Osteoblast (primary cell): ENCODE results near the gene CCDC30. TPM values are rescaled to one million over a fixed set of nuclear protein-coding genes. Genes with fewer than 3 reads are reported as not detected.
"Not testable (repeated sequence)": the region's sequence is repeated elsewhere in the genome, so short reads cannot be mapped to it uniquely, and the experiment has no call there.

Experiments used
- DNase-seq: peaks from one replicate; pipeline ENCODE4 v3.0.0; 2011; ENCODE audit warnings: low spot score, mixed read lengths; ENCODE audit not compliant: insufficient read length; ENCODE audit errors: missing footprints
- H2AFZ ChIP-seq: 2 replicates; pipeline ENCODE4 v1.6.0; 2011; ENCODE audit warnings: mild to moderate bottlenecking, low read length
- H3K27ac ChIP-seq: 2 replicates; pipeline ENCODE4 v1.5.1; 2011; ENCODE audit warnings: mild to moderate bottlenecking, low read depth, low read length, moderate library complexity
- H3K27me3 ChIP-seq: 2 replicates; pipeline ENCODE4 v1.6.0; 2012; ENCODE audit warnings: mild to moderate bottlenecking, control low read depth, inconsistent platforms, low read length, moderate library complexity; ENCODE audit not compliant: insufficient read depth
- H3K36me3 ChIP-seq: 2 replicates; pipeline ENCODE4 v1.5.1; 2011; ENCODE audit warnings: mild to moderate bottlenecking, low read length, control low read depth, moderate library complexity; ENCODE audit not compliant: insufficient read depth
- H3K4me1 ChIP-seq: 2 replicates; pipeline ENCODE4 v1.5.1; 2011; ENCODE audit warnings: mild to moderate bottlenecking, low read length, control low read depth, moderate library complexity; ENCODE audit not compliant: insufficient read depth
- H3K4me2 ChIP-seq: 2 replicates; pipeline ENCODE4 v1.6.0; 2011; ENCODE audit warnings: mild to moderate bottlenecking, low read length; ENCODE audit not compliant: insufficient read depth
- H3K4me3 ChIP-seq: fragments of 200-600 bp; sonication (generic); 3 replicates; pipeline ENCODE4 v1.5.1; 2012; ENCODE audit warnings: mild to moderate bottlenecking, low read length, inconsistent platforms; ENCODE audit not compliant: insufficient read depth
- H3K79me2 ChIP-seq: 2 replicates; pipeline ENCODE4 v1.6.0; 2012; ENCODE audit warnings: mild to moderate bottlenecking, low read length, control low read depth, inconsistent platforms; ENCODE audit not compliant: insufficient read depth
- H3K9me3 ChIP-seq: 2 replicates; pipeline ENCODE4 v1.5.1; 2011; ENCODE audit warnings: low read depth, low read length, control low read depth
- H4K20me1 ChIP-seq: 2 replicates; pipeline ENCODE4 v1.6.0; 2012; ENCODE audit warnings: mild to moderate bottlenecking, low read length, control low read depth; ENCODE audit not compliant: insufficient read depth
- CTCF ChIP-seq: IDR thresholded peaks from 2 replicates; pipeline ENCODE4 v1.5.1; 2011; ENCODE audit warnings: mild to moderate bottlenecking, low read depth, low read length, moderate library complexity; ENCODE audit errors: extremely low read depth
- total RNA-seq: library from RNA; depleted of rRNA; stranded (reverse); fragments of >200 nt; gene quantifications from 2 replicates; pipeline ENCODE4 v1.2.3, GENCODE V29; 2012

The CCDC30 gene
- total RNA-seq, 1 donor = 4.0 TPM

DNA sequence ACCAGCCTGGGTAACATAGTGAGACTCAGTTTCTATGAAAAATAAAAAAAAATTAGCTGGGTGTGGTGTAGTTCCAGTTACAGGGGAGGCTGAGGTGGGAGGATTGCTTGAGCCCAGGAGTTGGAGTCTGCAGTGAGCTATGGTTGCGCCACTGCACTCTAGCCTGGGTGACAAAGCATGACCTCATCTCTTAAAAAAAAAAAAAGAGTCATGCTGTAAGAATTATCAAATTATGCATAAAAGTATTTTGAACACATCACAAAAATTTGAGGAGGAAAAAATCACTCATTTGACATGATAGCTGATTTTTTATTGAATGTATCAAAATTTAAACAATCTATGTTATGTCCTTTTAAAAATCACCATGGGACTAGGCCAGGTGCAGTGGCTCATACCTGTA lies 17.8 kb downstream of the CCDC30 start:
- no peak overlapping the region for H2AFZ ChIP-seq
- TF ChIP-seq CTCF = no peak
- H3K36me3 ChIP-seq = no peaks in the 10 kb centered on the region
- no peak overlapping the region for H3K27ac ChIP-seq
- H3K27me3 ChIP-seq = no peaks in the 10 kb centered on the region
- H3K4me3 ChIP-seq = no peak overlapping the region
- no peak for DNase-seq
- no peaks in the 10 kb centered on the region for H4K20me1 ChIP-seq
- H3K9me3 ChIP-seq = no peaks in the 10 kb centered on the region
- H3K79me2 ChIP-seq = no peaks in the 10 kb centered on the region
- H3K4me1 ChIP-seq = peaks cover 3% of the 10 kb centered on the region
- H3K4me2 ChIP-seq = no peak overlapping the region

DNA sequence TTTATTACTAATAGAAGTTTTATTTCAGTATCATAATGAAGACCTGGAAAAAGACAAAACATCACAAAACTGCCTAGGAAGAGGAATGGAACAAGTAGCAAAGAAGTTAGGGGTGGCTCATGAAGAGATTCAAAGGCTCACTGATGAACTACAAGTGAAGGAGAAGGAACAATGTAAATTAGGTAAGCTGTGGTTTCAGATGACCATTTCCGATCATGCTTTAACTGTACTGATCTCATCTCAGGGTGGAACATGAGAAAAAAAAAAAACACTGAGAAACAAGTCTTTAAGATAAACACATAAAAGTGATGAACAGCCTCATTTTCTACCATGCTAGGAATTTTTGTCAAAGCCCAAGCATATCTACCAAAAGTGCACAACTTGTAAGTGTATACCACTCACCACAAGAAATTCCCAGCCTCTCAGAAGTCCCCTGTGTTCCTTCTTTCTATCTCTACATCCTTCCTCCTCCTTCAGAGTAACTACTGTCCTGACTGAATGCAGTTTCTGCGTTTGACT lies 19.6 kb downstream of the CCDC30 start:
- no peak for DNase-seq
- TF ChIP-seq CTCF = no peak
- H2AFZ ChIP-seq = no peak overlapping the region

GRCh38 chr1:42484382-42484781 lies 21.3 kb downstream of the CCDC30 start:
- Histone ChIP-seq H3K36me3 (no peaks in the 10 kb centered on the region), H3K4me1 (peaks cover 3% of the 10 kb centered on the region), H3K9me3 (no peaks in the 10 kb centered on the region), H4K20me1 (no peaks in the 10 kb centered on the region), H3K4me3 (no peak overlapping the region), H3K4me2 (peak overlapping the region; percentile 63), H3K27ac (peak overlapping the region; percentile 65), H3K79me2 (no peaks in the 10 kb centered on the region), H3K27me3 (peaks cover 2% of the 10 kb centered on the region), H2AFZ (no peak overlapping the region)
- no peak for TF ChIP-seq CTCF
- DNase-seq = peak; percentile 71

More for the DNA sequence above, 19.6 kb downstream of the CCDC30 start:
- Histone ChIP-seq H3K27ac (no peak overlapping the region), H3K79me2 (no peaks in the 10 kb centered on the region), H3K4me2 (no peak overlapping the region), H3K36me3 (no peaks in the 10 kb centered on the region), H3K4me1 (peaks cover 3% of the 10 kb centered on the region), H4K20me1 (no peaks in the 10 kb centered on the region), H3K9me3 (no peaks in the 10 kb centered on the region), H3K4me3 (no peak overlapping the region), H3K27me3 (peaks cover 2% of the 10 kb centered on the region)

GRCh38 chr1:42490237-42490636 lies 27.2 kb downstream of the CCDC30 start:
- H3K79me2 ChIP-seq = no peaks in the 10 kb centered on the region
- H4K20me1 ChIP-seq = no peaks in the 10 kb centered on the region
- H3K4me2 ChIP-seq = no peak overlapping the region
- no peak for TF ChIP-seq CTCF
- H2AFZ ChIP-seq = no peak overlapping the region
- no peaks in the 10 kb centered on the region for H3K36me3 ChIP-seq
- no peak overlapping the region for H3K27ac ChIP-seq
- no peaks in the 10 kb centered on the region for H3K9me3 ChIP-seq
- H3K4me1 ChIP-seq = no peaks in the 10 kb centered on the region
- DNase-seq = no peak
- H3K27me3 ChIP-seq = peaks cover 2% of the 10 kb centered on the region
- no peak overlapping the region for H3K4me3 ChIP-seq

GRCh38 chr1:42502031-42502430 lies 38.9 kb downstream of the CCDC30 start:
- H3K9me3 ChIP-seq, H2AFZ ChIP-seq, H3K4me1 ChIP-seq, H4K20me1 ChIP-seq, H3K36me3 ChIP-seq, H3K27ac ChIP-seq, H3K4me3 ChIP-seq, H3K4me2 ChIP-seq, DNase-seq, H3K27me3 ChIP-seq, H3K79me2 ChIP-seq: not testable (repeated sequence)
